Measurements from ENCODE around the gene NAA38. TPM values are rescaled to one million over a fixed set of nuclear protein-coding genes. Genes with fewer than 3 reads are reported as not detected.

NAA38 gene
- total RNA-seq, 1 donor from 2014 or later, result 60.2 TPM

- TF ChIP-seq EZH2 (IDR thresholded peaks at IDR 0.05; ENCODE audit: insufficient read depth, low read length), result no peak
- TF ChIP-seq CTCF (IDR thresholded peaks at IDR 0.05; ENCODE audit: insufficient read depth, low read depth, low read length), result no peak
- peak overlapping the region; percentile 12 for H3K4me2 ChIP-seq (ENCODE audit: low read length)
- no peaks in the 10 kb centered on the region for H3K9me3 ChIP-seq (ENCODE audit: insufficient read depth, low read depth, low read length)
- H4K20me1 ChIP-seq (ENCODE audit: insufficient read depth, low read length), result no peaks in the 10 kb centered on the region
- peak overlapping the region; percentile 25 for H3K9ac ChIP-seq (ENCODE audit: low read length)
- Mint-ChIP-seq H3K27me3 (ENCODE audit: low read depth, unreplicated experiment) (no peaks in the 10 kb centered on the region), H3K36me3 (ENCODE audit: low read depth, unreplicated experiment) (no peaks in the 10 kb centered on the region), H3K4me3 (ENCODE audit: unreplicated experiment) (no peak overlapping the region), H3K27ac (ENCODE audit: unreplicated experiment) (no peak overlapping the region), H3K9me3 (ENCODE audit: unreplicated experiment) (no peaks in the 10 kb centered on the region), H3K4me1 (ENCODE audit: low read depth, unreplicated experiment) (no peaks in the 10 kb centered on the region)
- no peak for FAIRE-seq
- H3K27ac ChIP-seq (ENCODE audit: low read depth, low read length), result no peak overlapping the region
- H3K27me3 ChIP-seq (ENCODE audit: insufficient read depth, low read length), result no peaks in the 10 kb centered on the region
- no peak overlapping the region for H3K4me3 ChIP-seq (ENCODE audit: insufficient read depth, low read depth, low read length)
- peaks cover 14% of the 10 kb centered on the region for H3K36me3 ChIP-seq (ENCODE audit: insufficient read depth, low read length)
- H3K79me2 ChIP-seq (ENCODE audit: insufficient read depth, low read length), result peaks cover 12% of the 10 kb centered on the region
- DNase-seq (ENCODE audit: low read depth), result no peak
- peaks cover 10% of the 10 kb centered on the region for H3K4me1 ChIP-seq (ENCODE audit: insufficient read depth, low read length)
- H2AFZ ChIP-seq (ENCODE audit: low read depth, low read length), result no peak overlapping the region
Measured at GRCh38 chr17:7881276-7882054, 24.1 kb upstream of the NAA38 start.

GRCh38 chr17:7880076-7880868 is 22.9 kb upstream of the NAA38 start:
- Histone ChIP-seq H3K4me2 (ENCODE audit: low read length) (no peak overlapping the region), H3K9me3 (ENCODE audit: insufficient read depth, low read depth, low read length) (no peaks in the 10 kb centered on the region), H4K20me1 (ENCODE audit: insufficient read depth, low read length) (no peaks in the 10 kb centered on the region), H3K36me3 (ENCODE audit: insufficient read depth, low read length) (peaks cover 14% of the 10 kb centered on the region), H3K4me1 (ENCODE audit: insufficient read depth, low read length) (peaks cover 3% of the 10 kb centered on the region), H3K9ac (ENCODE audit: low read length) (peak overlapping the region; percentile 36), H3K27me3 (ENCODE audit: insufficient read depth, low read length) (no peaks in the 10 kb centered on the region), H3K79me2 (ENCODE audit: insufficient read depth, low read length) (peaks cover 2% of the 10 kb centered on the region), H2AFZ (ENCODE audit: low read depth, low read length) (no peak overlapping the region), H3K27ac (ENCODE audit: low read depth, low read length) (no peak overlapping the region), H3K4me3 (ENCODE audit: insufficient read depth, low read depth, low read length) (no peak overlapping the region)
- H3K9me3 Mint-ChIP-seq (ENCODE audit: unreplicated experiment), result no peaks in the 10 kb centered on the region
- H3K4me1 Mint-ChIP-seq (ENCODE audit: low read depth, unreplicated experiment), result no peaks in the 10 kb centered on the region
- peaks cover 1% of the 10 kb centered on the region for H3K36me3 Mint-ChIP-seq (ENCODE audit: low read depth, unreplicated experiment)
- no peaks in the 10 kb centered on the region for H3K27me3 Mint-ChIP-seq (ENCODE audit: low read depth, unreplicated experiment)
- no peak for FAIRE-seq
- TF ChIP-seq CTCF (IDR thresholded peaks at IDR 0.05; ENCODE audit: insufficient read depth, low read depth, low read length), result no peak
- no peak for TF ChIP-seq EZH2 (IDR thresholded peaks at IDR 0.05; ENCODE audit: insufficient read depth, low read length)
- H3K4me3 Mint-ChIP-seq (ENCODE audit: unreplicated experiment), result no peak overlapping the region
- H3K27ac Mint-ChIP-seq (ENCODE audit: unreplicated experiment), result no peak overlapping the region
- no peak for DNase-seq (ENCODE audit: low read depth)

Data from astrocyte (in vitro differentiated cells and primary cell).